HepG2 (cell line): ENCODE measurements around the gene ELF1.

Experiments used
- CREB1 ChIP-seq, 2 experiments: fragments of 450-650 bp in 1 of 2; IDR thresholded peaks; 2 replicates each; pipeline ENCODE4 v1.6.1; 2016 to 2017; ENCODE audit warnings: control low read depth in 1 of 2, mild to moderate bottlenecking in 1 of 2, missing compliant biosample characterization in 1 of 2, missing genetic modification characterization in 1 of 2
- CREBL2 ChIP-seq: sonication (generic); formaldehyde crosslinking; IDR thresholded peaks from 2 replicates; pipeline ENCODE4 v1.8.1; 2023; ENCODE audit warnings: missing genetic modification reagents, mild to moderate bottlenecking, borderline replicate concordance
- EP300 ChIP-seq, 3 experiments: sonication (generic) in 1 of 3; formaldehyde crosslinking in 1 of 3; IDR thresholded peaks; 2 replicates each; pipeline versions ENCODE4 v1.5.1 to v1.6.1; 2011 to 2020; ENCODE audit warnings: low read depth in 2 of 3, low read length in 2 of 3, borderline replicate concordance in 1 of 3, improper control_type of control experiment in 1 of 3, mild to moderate bottlenecking in 1 of 3, missing genetic modification reagents in 1 of 3, moderate library complexity in 1 of 3
- EZH2 ChIP-seq: conservative IDR thresholded peaks from 2 replicates; pipeline ENCODE4 v1.6.1; 2012; ENCODE audit warnings: mild to moderate bottlenecking, low read depth, low read length, moderate library complexity
- FOSL1 ChIP-seq: sonication (generic); formaldehyde crosslinking; IDR thresholded peaks from 2 replicates; pipeline ENCODE4 v1.9.0; 2021; ENCODE audit warnings: missing genetic modification reagents, borderline replicate concordance
- FOXK1 ChIP-seq: sonication (generic); formaldehyde crosslinking; IDR thresholded peaks from 2 replicates; pipeline ENCODE4 v1.4.0; 2020; ENCODE audit warnings: low read depth, missing genetic modification reagents, borderline replicate concordance
- MLLT10 ChIP-seq: sonication (generic); formaldehyde crosslinking; IDR thresholded peaks from 2 replicates; pipeline ENCODE4 v1.4.0; 2020; ENCODE audit warnings: missing genetic modification reagents
- PRPF4 ChIP-seq: fragments of 200-400 bp; formaldehyde crosslinking; IDR thresholded peaks from 2 replicates; pipeline ENCODE4 v1.6.1; 2016; ENCODE audit warnings: low read length, low read depth; ENCODE audit not compliant: poor library complexity, severe bottlenecking
- RBFOX2 ChIP-seq: fragments of 200-400 bp; formaldehyde crosslinking; IDR thresholded peaks from 2 replicates; pipeline ENCODE4 v1.6.1; 2017; ENCODE audit warnings: low read depth, mild to moderate bottlenecking, low read length

- TF ChIP-seq CREB1 (IDR thresholded peaks at IDR 0.05): no peak
- no peak for TF ChIP-seq CREB1 (CRISPR knock-in tag; IDR thresholded peaks at IDR 0.05)
- no peak for TF ChIP-seq MLLT10 (CRISPR knock-in tag)
- TF ChIP-seq RBFOX2: no peak
- TF ChIP-seq FOSL1 (CRISPR knock-in tag): no peak
- TF ChIP-seq CREBL2 (CRISPR knock-in tag): no peak
- TF ChIP-seq EP300 (IDR thresholded peaks at IDR 0.05; ENCODE audit: low read depth in 2 of 2, low read length in 2 of 2): no peak
- no peak for TF ChIP-seq EP300 (CRISPR knock-in tag; IDR thresholded peaks at IDR 0.05; ENCODE audit: borderline replicate concordance)
- TF ChIP-seq EZH2: no peak
- no peak for TF ChIP-seq PRPF4
- no peak for TF ChIP-seq FOXK1 (CRISPR knock-in tag)
Observed at GRCh38 chr13:40946485-40946884, 72.6 kb downstream of the ELF1 start.
